H1 (cell line): ENCODE measurements around the gene SLC27A1.
A peak's percentile ranks its signal among the peaks of the same experiment; 100 is the strongest.

Experiments
- CHD2 ChIP-seq: IDR thresholded peaks from 2 replicates; pipeline ENCODE4 v1.6.1; 2012; ENCODE audit warnings: low read length, improper control_type of control experiment
- FOSL1 ChIP-seq: IDR thresholded peaks from 2 replicates; pipeline ENCODE4 v1.6.1; 2011; ENCODE audit warnings: mild to moderate bottlenecking, low read depth, low read length, moderate library complexity; ENCODE audit not compliant: insufficient read depth
- POLR2AphosphoS5 ChIP-seq: IDR thresholded peaks from 2 replicates; pipeline ENCODE4 v1.6.1; 2011; ENCODE audit warnings: low read depth, low read length
- RNF2 ChIP-seq: fragments of 200-900, 300-1000 bp; sonication (generic); IDR thresholded peaks from 2 replicates; pipeline ENCODE4 v1.7.1; 2016; ENCODE audit warnings: borderline replicate concordance, low read depth, mild to moderate bottlenecking, antibody characterized with exemption, low read length; ENCODE audit not compliant: poor library complexity, severe bottlenecking; ENCODE audit errors: missing control alignments
- TF ChIP-seq, protein P1 (sequence below), 3 experiments: IDR thresholded peaks; 1 replicate in 2 of 3; 2 replicates in 1 of 3; pipeline versions ENCODE4 v1.5.1 to v1.6.1; 2011; ENCODE audit warnings: low read length in 3 of 3, mild to moderate bottlenecking in 3 of 3, inconsistent platforms in 2 of 3, low read depth in 1 of 3, moderate library complexity in 1 of 3; ENCODE audit not compliant: insufficient read depth in 1 of 3; ENCODE audit errors: control extremely low read depth in 1 of 3
- TF ChIP-seq, protein P2 (sequence below): IDR thresholded peaks from 2 replicates; pipeline ENCODE4 v1.6.1; 2011; ENCODE audit warnings: low read length, improper control_type of control experiment

DNA sequence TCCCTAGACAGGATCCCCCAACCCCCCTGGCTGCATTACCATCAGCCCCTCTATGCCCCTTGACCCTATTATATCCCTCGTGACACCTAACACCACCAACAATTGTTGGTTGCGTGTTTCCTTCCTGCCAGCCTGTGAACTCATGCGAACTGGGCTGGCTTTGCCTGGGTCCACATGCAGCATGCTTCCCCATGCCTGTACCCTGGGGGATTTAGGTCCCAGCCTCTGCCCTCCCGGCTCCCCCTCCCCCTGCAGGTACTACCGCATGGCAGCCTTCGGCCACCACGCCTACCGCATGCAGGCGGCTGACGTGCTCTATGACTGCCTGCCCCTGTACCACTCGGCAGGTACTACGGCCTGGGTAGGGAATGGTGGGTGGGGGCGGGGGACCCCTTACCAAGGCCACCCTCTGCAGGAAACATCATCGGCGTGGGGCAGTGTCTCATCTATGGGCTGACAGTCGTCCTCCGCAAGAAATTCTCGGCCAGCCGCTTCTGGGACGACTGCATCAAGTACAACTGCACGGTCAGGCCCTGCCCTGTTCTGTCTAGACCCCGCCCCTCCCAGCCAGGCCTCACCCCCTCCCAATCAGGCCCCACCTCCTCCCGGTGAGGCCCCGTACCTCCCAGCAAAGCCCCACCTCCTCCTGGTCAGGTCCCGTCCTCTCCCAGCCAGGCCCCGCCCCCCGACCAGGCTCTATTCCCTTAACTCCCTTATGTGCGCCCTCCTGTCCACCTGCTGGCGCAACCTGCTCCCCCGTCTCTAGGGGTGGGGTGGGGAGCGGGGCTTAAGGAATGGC lies 18.5 kb downstream of the SLC27A1 start:
- TF ChIP-seq RNF2 (no peak), CHD2 (0 out of 2 replicates have a peak, but pooled peaks have one; percentile 22), FOSL1 (no peak), POLR2AphosphoS5 (no peak)
- TF ChIP-seq, protein P1, sequence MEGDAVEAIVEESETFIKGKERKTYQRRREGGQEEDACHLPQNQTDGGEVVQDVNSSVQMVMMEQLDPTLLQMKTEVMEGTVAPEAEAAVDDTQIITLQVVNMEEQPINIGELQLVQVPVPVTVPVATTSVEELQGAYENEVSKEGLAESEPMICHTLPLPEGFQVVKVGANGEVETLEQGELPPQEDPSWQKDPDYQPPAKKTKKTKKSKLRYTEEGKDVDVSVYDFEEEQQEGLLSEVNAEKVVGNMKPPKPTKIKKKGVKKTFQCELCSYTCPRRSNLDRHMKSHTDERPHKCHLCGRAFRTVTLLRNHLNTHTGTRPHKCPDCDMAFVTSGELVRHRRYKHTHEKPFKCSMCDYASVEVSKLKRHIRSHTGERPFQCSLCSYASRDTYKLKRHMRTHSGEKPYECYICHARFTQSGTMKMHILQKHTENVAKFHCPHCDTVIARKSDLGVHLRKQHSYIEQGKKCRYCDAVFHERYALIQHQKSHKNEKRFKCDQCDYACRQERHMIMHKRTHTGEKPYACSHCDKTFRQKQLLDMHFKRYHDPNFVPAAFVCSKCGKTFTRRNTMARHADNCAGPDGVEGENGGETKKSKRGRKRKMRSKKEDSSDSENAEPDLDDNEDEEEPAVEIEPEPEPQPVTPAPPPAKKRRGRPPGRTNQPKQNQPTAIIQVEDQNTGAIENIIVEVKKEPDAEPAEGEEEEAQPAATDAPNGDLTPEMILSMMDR (IDR thresholded peaks at IDR 0.05; ENCODE audit: control extremely low read depth in 1 of 3, insufficient read depth in 1 of 3, low read depth in 1 of 3, low read length in 3 of 3) = peak; percentile 71 to 86 (median 84)
- TF ChIP-seq, protein P2, sequence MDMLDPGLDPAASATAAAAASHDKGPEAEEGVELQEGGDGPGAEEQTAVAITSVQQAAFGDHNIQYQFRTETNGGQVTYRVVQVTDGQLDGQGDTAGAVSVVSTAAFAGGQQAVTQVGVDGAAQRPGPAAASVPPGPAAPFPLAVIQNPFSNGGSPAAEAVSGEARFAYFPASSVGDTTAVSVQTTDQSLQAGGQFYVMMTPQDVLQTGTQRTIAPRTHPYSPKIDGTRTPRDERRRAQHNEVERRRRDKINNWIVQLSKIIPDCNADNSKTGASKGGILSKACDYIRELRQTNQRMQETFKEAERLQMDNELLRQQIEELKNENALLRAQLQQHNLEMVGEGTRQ = no peak
